H1 (cell line): ENCODE data around the gene POU2AF3. TPM values are rescaled to one million over a fixed set of nuclear protein-coding genes. Genes with fewer than 3 reads are reported as not detected.

Experiments used
- CTBP2 ChIP-seq: IDR thresholded peaks from 2 replicates; pipeline ENCODE4 v1.7.0; 2011; ENCODE audit warnings: borderline replicate concordance, mild to moderate bottlenecking, moderate library complexity, mixed read lengths, low read length; ENCODE audit not compliant: insufficient read depth, insufficient read length
- EZH2 ChIP-seq: fragments of 200-600 bp; sonication (generic); IDR thresholded peaks from 2 replicates; pipeline ENCODE4 v1.7.1; 2012; ENCODE audit warnings: low read depth, mild to moderate bottlenecking, moderate library complexity, low read length, inconsistent platforms; ENCODE audit not compliant: severe bottlenecking
- KDM1A ChIP-seq: fragments of 200-600, 300-600 bp; sonication (generic); IDR thresholded peaks from 2 replicates; pipeline ENCODE4 v1.7.1; 2016; ENCODE audit warnings: mild to moderate bottlenecking, low read length, borderline replicate concordance
- polyA plus RNA-seq, 7 experiments: library from polyadenylated mRNA; depleted of rRNA in 3 of 7; stranded (reverse) in 5 of 7; unstranded in 2 of 7; fragments of >200 nt in 5 of 7; fragments of 200-250 nt in 2 of 7; gene quantifications; 1 replicate in 5 of 7; 2 replicates in 1 of 7; 4 replicates in 1 of 7; pipeline versions ENCODE4 v1.2.1 to v1.2.3, GENCODE V29; 2011 to 2013; ENCODE audit warnings: missing spikeins in 2 of 7, mixed read lengths in 2 of 7
- total RNA-seq: library from RNA; stranded (reverse); fragmentation: NEBNext Ultra II Directional; extraction: Animal tissue kit (Norgen Biotek cat#: 25700); gene quantifications from 2 replicates; pipeline ENCODE4 v1.2.1, GENCODE V29; 2021
- TF ChIP-seq, protein P1 (sequence below): IDR thresholded peaks from 2 replicates; pipeline ENCODE4 v1.6.1; 2011; ENCODE audit warnings: low read depth, mild to moderate bottlenecking, low read length; ENCODE audit not compliant: insufficient read depth

Gene POU2AF3
- total and polyA plus RNA-seq, 2 of the 8 experiments (the other 6 are each of a cell fraction or from before 2014, with no cell fraction given) = 1.2 to 5.7 TPM

DNA sequence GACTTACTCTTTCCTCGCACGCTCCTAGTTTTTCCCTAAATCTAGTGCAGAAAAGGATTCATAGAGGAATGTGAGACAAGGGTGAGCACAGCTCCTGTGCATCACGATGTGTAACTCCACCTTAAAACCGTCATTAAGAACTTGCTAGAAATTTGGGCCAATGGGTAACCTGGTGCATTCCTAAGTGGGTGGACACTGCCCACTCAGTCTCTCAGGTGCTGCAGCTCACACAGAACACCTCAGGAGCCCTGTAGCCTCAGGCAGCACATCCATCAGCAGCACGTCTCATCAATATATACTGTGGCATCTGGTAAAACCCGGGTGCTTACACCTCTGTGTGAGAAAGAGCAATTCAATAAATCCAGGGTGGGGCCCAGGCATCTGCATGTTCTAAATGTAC is 12.4 kb downstream of the POU2AF3 start (continued):
- no peak for TF ChIP-seq CTBP2
- no peak for TF ChIP-seq KDM1A
- TF ChIP-seq EZH2 = no peak
- TF ChIP-seq, protein P1, sequence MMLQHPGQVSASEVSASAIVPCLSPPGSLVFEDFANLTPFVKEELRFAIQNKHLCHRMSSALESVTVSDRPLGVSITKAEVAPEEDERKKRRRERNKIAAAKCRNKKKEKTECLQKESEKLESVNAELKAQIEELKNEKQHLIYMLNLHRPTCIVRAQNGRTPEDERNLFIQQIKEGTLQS = no peak
